A172 (cell line): ENCODE measurements around the gene SPRED1. TPM values are rescaled to one million over a fixed set of nuclear protein-coding genes. Genes with fewer than 3 reads are reported as not detected.
"Not testable (repeated sequence)": the region's sequence is repeated elsewhere in the genome, so short reads cannot be mapped to it uniquely, and the experiment has no call there.

Experiments
- DNase-seq: peaks from one replicate; pipeline ENCODE4 v3.0.0-alpha.2; 2015; ENCODE audit warnings: low spot score
- total RNA-seq: library from RNA; depleted of rRNA; stranded (reverse); fragments of >200 nt; shearing (Covaris generic); gene quantifications from 2 replicates; pipeline ENCODE4 v1.2.3, GENCODE V29; 2014

SPRED1 gene
- total RNA-seq, 1 experiment from 2014 or later: 11.3 TPM

GRCh38 chr15:38231436-38231835 lies 21.2 kb upstream of the SPRED1 start:
- no peak for DNase-seq

GRCh38 chr15:38237021-38237420 lies 15.6 kb upstream of the SPRED1 start:
- not testable (repeated sequence) for DNase-seq

GRCh38 chr15:38238311-38238710 lies 14.3 kb upstream of the SPRED1 start:
- no peak for DNase-seq

DNA sequence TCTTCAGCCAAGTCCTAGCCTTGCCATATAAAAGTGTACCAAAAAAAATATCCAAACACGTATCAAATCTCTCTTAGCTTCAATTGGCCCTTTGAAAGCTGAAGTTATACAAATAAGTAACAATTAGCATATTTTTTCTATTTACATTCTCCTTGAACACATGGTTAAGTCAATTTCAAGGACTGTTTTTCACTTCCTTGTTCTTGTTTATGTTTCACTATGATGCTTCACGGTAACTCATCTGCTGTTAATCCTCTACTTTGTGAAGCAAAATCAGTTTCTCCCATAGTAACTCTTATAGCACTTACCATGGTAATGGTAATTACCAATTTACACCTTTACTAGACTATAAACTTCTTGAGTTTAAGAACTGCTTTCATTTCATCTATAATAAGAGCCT lies 10.6 kb upstream of the SPRED1 start:
- no peak for DNase-seq

- no peak for DNase-seq
Observed at GRCh38 chr15:38243278-38244055, 9.2 kb upstream of the SPRED1 start.

DNA sequence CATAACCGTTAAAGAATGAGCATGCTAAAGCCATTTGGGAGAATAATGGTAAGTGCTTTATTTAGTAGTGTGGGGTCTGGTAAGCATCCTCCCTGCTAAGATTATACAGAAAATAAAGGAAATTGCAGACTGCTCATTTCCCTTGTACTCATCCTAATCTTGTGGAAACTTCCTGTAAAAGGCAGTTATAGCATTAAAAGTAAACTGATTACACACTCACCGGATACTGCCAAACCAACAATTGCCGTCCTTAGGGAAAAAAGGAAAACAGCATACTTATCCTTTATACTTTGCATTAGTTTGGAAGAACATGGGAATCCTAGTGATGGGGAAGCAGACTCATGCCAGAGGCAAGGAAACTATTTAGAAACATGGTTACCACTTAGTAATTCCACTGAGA lies 5.3 kb upstream of the SPRED1 start:
- no peak for DNase-seq

GRCh38 chr15:38253351-38253781 lies 730 bp downstream of the SPRED1 start:
- peak; percentile 58 for DNase-seq

- peak; percentile 45 for DNase-seq
Observed at GRCh38 chr15:38254051-38254883, 1.6 kb downstream of the SPRED1 start.

- DNase-seq: no peak
Observed at GRCh38 chr15:38255690-38256089, 3.1 kb downstream of the SPRED1 start.

DNA sequence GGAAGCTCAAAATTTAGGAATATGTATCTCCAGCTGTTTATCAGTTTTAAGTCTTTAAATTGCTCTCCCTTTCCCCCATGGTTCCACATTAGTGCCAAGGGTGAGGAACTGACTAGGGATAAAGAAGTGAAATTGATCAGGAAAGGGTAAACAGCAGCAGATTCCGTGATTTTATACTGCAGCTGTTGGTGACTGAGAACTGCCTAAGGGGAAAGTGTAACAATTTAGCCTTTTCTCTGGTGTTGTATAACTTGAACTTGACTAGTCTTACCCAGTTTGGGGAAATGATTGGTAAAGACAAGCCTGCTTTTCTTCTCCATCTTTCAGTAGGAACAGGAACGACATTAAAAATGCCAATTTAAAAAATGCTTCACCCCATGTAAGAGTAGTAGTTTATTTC lies 5.0 kb downstream of the SPRED1 start:
- no peak for DNase-seq

DNA sequence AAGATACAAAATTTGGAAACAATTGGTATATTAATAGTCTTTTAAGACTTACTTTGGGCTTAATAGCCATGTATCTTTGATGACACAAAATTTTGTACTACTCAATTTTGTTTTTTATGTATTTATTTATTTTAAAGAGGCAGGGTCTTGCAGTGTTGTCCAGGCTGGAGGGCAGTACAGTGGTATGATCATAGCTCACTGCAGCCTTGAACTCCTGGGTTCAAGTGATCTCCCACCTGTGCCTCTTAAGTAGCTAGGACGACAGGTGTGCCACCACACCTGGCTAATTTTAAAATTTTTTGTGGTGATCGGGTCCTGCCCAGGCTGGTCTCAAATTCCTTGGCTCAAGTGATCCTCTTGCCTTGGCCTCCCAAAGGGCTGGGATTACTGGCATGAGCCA lies 6.5 kb downstream of the SPRED1 start:
- no peak for DNase-seq

GRCh38 chr15:38260077-38260476 lies 7.4 kb downstream of the SPRED1 start:
- DNase-seq: no peak

GRCh38 chr15:38263251-38263650 lies 10.6 kb downstream of the SPRED1 start:
- DNase-seq: no peak

DNA sequence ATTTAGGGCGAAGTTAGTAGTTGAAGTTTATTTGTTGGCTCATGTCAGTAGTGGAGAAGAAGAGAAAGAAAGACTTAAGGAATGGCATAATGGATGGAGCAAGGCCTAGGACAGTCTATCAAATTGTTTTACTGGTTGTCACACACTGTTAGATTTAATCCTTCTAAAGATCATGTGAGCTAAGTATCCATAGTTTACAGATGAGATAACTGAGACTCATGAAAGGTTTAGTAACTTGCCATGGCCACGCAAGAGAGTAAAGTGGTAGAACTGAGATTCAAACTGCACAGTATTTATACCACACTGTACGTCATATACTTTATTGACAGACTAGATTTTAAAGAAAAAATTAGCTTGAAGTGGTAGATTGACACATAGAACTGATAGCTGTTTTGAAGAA lies 11.4 kb downstream of the SPRED1 start:
- DNase-seq: no peak

GRCh38 chr15:38266247-38266986 lies 13.8 kb downstream of the SPRED1 start:
- no peak for DNase-seq

- no peak for DNase-seq
Observed at GRCh38 chr15:38267421-38268022, 14.9 kb downstream of the SPRED1 start.

- no peak for DNase-seq
Observed at GRCh38 chr15:38271144-38271543, 18.5 kb downstream of the SPRED1 start.

DNA sequence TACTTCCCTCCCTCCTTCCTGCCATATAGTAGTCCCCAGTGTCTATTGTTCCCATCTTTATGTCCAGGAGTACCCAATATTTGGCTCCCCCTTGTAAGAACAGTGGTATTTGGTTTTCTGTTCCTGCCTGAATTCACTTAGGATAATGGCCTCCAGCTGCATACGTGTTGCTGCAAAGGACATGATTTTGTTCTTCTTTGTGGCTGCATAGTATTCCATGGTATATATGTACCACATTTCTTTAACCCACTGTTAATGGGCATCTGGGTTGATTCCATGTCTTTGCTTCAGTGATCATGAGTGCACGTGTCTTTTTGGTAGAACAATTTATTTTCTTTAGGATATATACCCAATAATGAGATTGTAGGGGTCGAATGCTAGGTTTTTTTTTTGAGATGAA lies 19.3 kb downstream of the SPRED1 start:
- DNase-seq: no peak

DNA sequence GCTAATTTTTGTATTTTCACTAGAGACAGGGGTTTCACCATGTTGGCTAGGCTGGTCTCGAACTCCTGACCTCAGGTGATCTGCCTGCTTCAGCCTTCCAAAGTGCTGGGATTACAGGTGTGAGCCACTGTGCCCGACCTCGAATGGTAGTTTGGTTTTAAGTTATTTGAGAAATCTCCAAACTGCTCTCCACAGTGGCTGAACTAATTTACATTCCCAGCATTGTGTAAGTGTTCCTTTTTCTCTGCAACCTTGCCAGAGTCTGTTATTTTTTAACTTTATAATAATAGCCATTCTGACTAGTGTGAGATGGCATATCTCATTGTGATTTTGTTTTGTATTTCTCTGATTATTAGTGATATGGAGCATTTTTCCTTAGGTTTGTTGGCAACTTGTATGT lies 19.8 kb downstream of the SPRED1 start:
- DNase-seq: not testable (repeated sequence)

DNA sequence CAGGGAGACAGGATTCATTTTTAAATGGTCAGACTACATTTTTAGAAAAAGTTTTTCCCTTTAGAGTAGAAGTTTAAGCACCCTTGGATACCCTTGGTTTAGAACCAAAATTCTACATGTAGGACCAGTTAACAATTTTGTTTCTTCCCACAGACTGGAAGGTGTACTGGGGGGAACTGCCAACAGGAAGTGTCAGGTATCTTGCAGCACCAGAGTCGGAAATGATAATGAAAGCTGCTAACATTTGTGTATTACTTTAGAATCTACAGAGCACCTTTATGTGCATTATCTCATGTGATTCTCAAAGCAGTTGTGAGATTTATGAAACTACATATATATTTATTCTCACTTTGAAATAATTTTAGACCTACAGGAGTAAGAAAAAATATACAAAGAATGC lies 21.5 kb downstream of the SPRED1 start:
- no peak for DNase-seq

DNA sequence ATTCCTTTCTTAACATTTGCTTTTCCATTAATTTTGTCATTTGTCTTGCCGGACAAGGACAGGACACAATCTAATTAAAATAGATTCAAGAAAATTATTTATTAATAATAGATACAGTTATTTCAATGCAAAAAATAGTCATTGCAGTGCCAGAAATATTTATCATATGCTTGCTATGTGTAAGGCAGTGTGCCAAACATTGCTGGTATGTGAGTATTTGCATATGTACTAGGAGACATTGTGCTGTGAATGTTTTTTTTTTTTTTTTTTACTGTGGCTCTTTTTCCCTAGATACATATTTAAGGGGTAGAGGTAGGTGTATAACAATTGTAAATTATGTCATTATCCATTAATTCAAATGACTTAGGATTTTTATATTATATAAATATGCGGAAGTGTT lies 23.3 kb downstream of the SPRED1 start:
- no peak for DNase-seq

- not testable (repeated sequence) for DNase-seq
Observed at GRCh38 chr15:38277281-38277680, 24.6 kb downstream of the SPRED1 start.
